IMR-90 (cell line): ENCODE data around the gene ZBTB46. TPM values are rescaled to one million over a fixed set of nuclear protein-coding genes. Genes with fewer than 3 reads are reported as not detected.

Experiments
- ATAC-seq: fragments of 200-7000 bp; cut with Tn5 transposase; 2 replicates; pipeline ENCODE4 v1.9.1; 2020; ENCODE audit warnings: low read depth, mild to moderate bottlenecking, moderate library complexity
- BruUV-seq: library from RNA; stranded (reverse); fragments of 400-500 nt; replicated peaks from 2 replicates; lab custom pipeline; 2021; lab: Mats Ljungman, UMichigan
- CTCF ChIA-PET: fragments of 300-600 bp; formaldehyde crosslinking; extraction: SDS; loops from one replicate; lab custom pipeline; 2021; ENCODE audit warnings: antibody characterized with exemption; lab: Yijun Ruan, JAX
- POLR2A ChIA-PET: fragments of 300-600 bp; sonication (Branson Sonifier 250); formaldehyde crosslinking; loops from one replicate; lab custom pipeline; 2022; ENCODE audit warnings: antibody characterized with exemption; ENCODE audit not compliant: unreplicated experiment; lab: Charles Lee
- DNase-seq: peaks from one replicate; pipeline ENCODE4 v3.0.0; 2013
- H2AFZ ChIP-seq: replicated peaks from 2 replicates; pipeline ENCODE3; 2013; ENCODE audit warnings: low read length, mild to moderate bottlenecking; ENCODE audit not compliant: poor library complexity
- H2AK5ac ChIP-seq: 2 replicates; pipeline ENCODE4 v1.6.1; 2013; ENCODE audit warnings: low read depth, low read length, inconsistent platforms
- H2AK9ac ChIP-seq: replicated peaks from 2 replicates; pipeline ENCODE3; 2013; ENCODE audit warnings: mild to moderate bottlenecking, low read depth, low read length, moderate library complexity; ENCODE audit not compliant: poor library complexity
- H2BK120ac ChIP-seq: 2 replicates; pipeline ENCODE4 v1.6.1; 2013; ENCODE audit warnings: low read depth, low read length, inconsistent platforms
- H2BK15ac ChIP-seq: 3 replicates; pipeline ENCODE4 v1.6.1; 2013; ENCODE audit warnings: low read depth, low read length, inconsistent platforms
- H2BK20ac ChIP-seq: 2 replicates; pipeline ENCODE4 v1.6.1; 2013; ENCODE audit warnings: low read depth, mild to moderate bottlenecking, inconsistent platforms, low read length, moderate library complexity
- H2BK5ac ChIP-seq: 2 replicates; pipeline ENCODE4 v1.6.1; 2013; ENCODE audit warnings: mild to moderate bottlenecking, low read depth, low read length, inconsistent platforms; ENCODE audit not compliant: poor library complexity, severe bottlenecking
- H3K14ac ChIP-seq: replicated peaks from 2 replicates; pipeline ENCODE4 v1.6.1; 2013; ENCODE audit warnings: low read depth, low read length, inconsistent platforms
- H3K18ac ChIP-seq: 2 replicates; pipeline ENCODE4 v1.6.1; 2013; ENCODE audit warnings: low read depth, low read length, control low read depth
- H3K23ac ChIP-seq: 2 replicates; pipeline ENCODE4 v1.6.1; 2013; ENCODE audit warnings: low read depth, low read length, inconsistent platforms
- H3K27ac ChIP-seq: 2 replicates; pipeline ENCODE4 v1.5.1; 2013; ENCODE audit warnings: mild to moderate bottlenecking, control low read depth, low read length; ENCODE audit not compliant: insufficient read depth
- H3K27me3 ChIP-seq: 2 replicates; pipeline ENCODE4 v1.6.1; 2013; ENCODE audit warnings: low read length; ENCODE audit not compliant: control insufficient read depth, insufficient read depth
- H3K36me3 ChIP-seq: 2 replicates; pipeline ENCODE4 v1.6.1; 2013; ENCODE audit warnings: low read length, mixed read lengths; ENCODE audit not compliant: control insufficient read depth, insufficient read depth
- H3K4ac ChIP-seq: 2 replicates; pipeline ENCODE4 v1.6.1; 2013; ENCODE audit warnings: low read depth, low read length, inconsistent platforms
- H3K4me1 ChIP-seq: 2 replicates; pipeline ENCODE4 v1.6.1; 2013; ENCODE audit warnings: low read length, mixed read lengths; ENCODE audit not compliant: control insufficient read depth, insufficient read depth
- H3K4me2 ChIP-seq: 2 replicates; pipeline ENCODE4 v1.6.1; 2013; ENCODE audit warnings: low read depth, mild to moderate bottlenecking, control low read depth, low read length, moderate library complexity
- H3K4me3 ChIP-seq: 2 replicates; pipeline ENCODE4 v1.5.1; 2013; ENCODE audit warnings: low read depth, mild to moderate bottlenecking, control low read depth, low read length, moderate library complexity; ENCODE audit not compliant: insufficient read depth
- H3K56ac ChIP-seq: 2 replicates; pipeline ENCODE4 v1.6.1; 2013; ENCODE audit warnings: low read length, inconsistent platforms; ENCODE audit not compliant: insufficient read depth; ENCODE audit errors: extremely low read depth
- H3K79me1 ChIP-seq, 2 experiments: 2 replicates each; pipeline ENCODE4 v1.6.1; 2013; ENCODE audit warnings: low read length in 2 of 2, inconsistent platforms in 1 of 2, low read depth in 1 of 2
- H3K9ac ChIP-seq: 2 replicates; pipeline ENCODE4 v1.6.1; 2013; ENCODE audit warnings: low read depth, low read length, control low read depth
- H3K9me1 ChIP-seq: 2 replicates; pipeline ENCODE4 v1.6.1; 2013; ENCODE audit warnings: low read length, inconsistent platforms; ENCODE audit not compliant: insufficient read depth
- H3K9me3 ChIP-seq: 2 replicates; pipeline ENCODE4 v1.6.1; 2013; ENCODE audit warnings: low read length; ENCODE audit not compliant: control insufficient read depth, insufficient read depth
- H4K20me1 ChIP-seq: 2 replicates; pipeline ENCODE4 v1.6.1; 2013; ENCODE audit warnings: low read length, inconsistent platforms; ENCODE audit not compliant: insufficient read depth
- H4K5ac ChIP-seq: 2 replicates; pipeline ENCODE4 v1.6.1; 2013; ENCODE audit warnings: mild to moderate bottlenecking, low read depth, low read length, control low read depth
- H4K8ac ChIP-seq, 2 experiments: 2 replicates each; pipeline ENCODE4 v1.6.1; 2013; ENCODE audit warnings: low read depth in 2 of 2, low read length in 2 of 2, control low read depth in 1 of 2, inconsistent platforms in 1 of 2
- H4K91ac ChIP-seq: 2 replicates; pipeline ENCODE4 v1.6.1; 2013; ENCODE audit warnings: low read depth, low read length, inconsistent platforms; ENCODE audit not compliant: insufficient read depth
- BHLHE40 ChIP-seq: fragments of 150-350 bp; IDR thresholded peaks from 2 replicates; pipeline ENCODE4 v1.6.1; 2016; ENCODE audit warnings: mild to moderate bottlenecking, low read depth, low read length
- CEBPB ChIP-seq: IDR thresholded peaks from 2 replicates; pipeline ENCODE4 v1.6.1; 2012; ENCODE audit warnings: low read depth, low read length, improper control_type of control experiment
- CHD1 ChIP-seq: IDR thresholded peaks from 2 replicates; pipeline ENCODE4 v1.6.1; 2012; ENCODE audit warnings: low read depth, low read length, improper control_type of control experiment
- FOS ChIP-seq: fragments of 150-350 bp; IDR thresholded peaks from 2 replicates; pipeline ENCODE4 v1.6.1; 2016; ENCODE audit warnings: low read depth, low read length
- MAFK ChIP-seq: IDR thresholded peaks from 2 replicates; pipeline ENCODE4 v1.6.1; 2012; ENCODE audit warnings: low read depth, low read length, improper control_type of control experiment
- MAZ ChIP-seq: IDR thresholded peaks from 2 replicates; pipeline ENCODE4 v1.6.1; 2012; ENCODE audit warnings: low read depth, mild to moderate bottlenecking, low read length, improper control_type of control experiment, moderate library complexity, borderline replicate concordance
- MXI1 ChIP-seq: IDR thresholded peaks from 2 replicates; pipeline ENCODE4 v1.6.1; 2012; ENCODE audit warnings: low read depth, mild to moderate bottlenecking, low read length, moderate library complexity, borderline replicate concordance
- NFE2L2 ChIP-seq: fragments of 150-350 bp; IDR thresholded peaks from 2 replicates; pipeline ENCODE4 v1.6.1; 2016; ENCODE audit warnings: low read depth, mild to moderate bottlenecking, low read length
- POLR2A ChIP-seq: IDR thresholded peaks from 2 replicates; pipeline ENCODE4 v1.6.1; 2012; ENCODE audit warnings: mild to moderate bottlenecking, low read depth, low read length
- RAD21 ChIP-seq: IDR thresholded peaks from 2 replicates; pipeline ENCODE4 v1.6.1; 2012; ENCODE audit warnings: low read length, improper control_type of control experiment
- RCOR1 ChIP-seq: IDR thresholded peaks from 2 replicates; pipeline ENCODE4 v1.6.1; 2012; ENCODE audit warnings: mild to moderate bottlenecking, low read length, improper control_type of control experiment; ENCODE audit not compliant: insufficient replicate concordance
- RFX5 ChIP-seq: IDR thresholded peaks from 2 replicates; pipeline ENCODE4 v1.8.0; 2012; ENCODE audit warnings: low read depth, mild to moderate bottlenecking, low read length, moderate library complexity
- SMC3 ChIP-seq: fragments of 150-350 bp; IDR thresholded peaks from 2 replicates; pipeline ENCODE4 v1.6.1; 2016; ENCODE audit warnings: low read depth, mild to moderate bottlenecking, antibody characterized with exemption, low read length, moderate library complexity
- WGBS, 2 experiments: methylation state at CpG; one replicate each; pipeline versions ENCODE4 v1.1.5 to v1.1.7; 2013; ENCODE audit warnings: missing lambda C conversion rate in 2 of 2; ENCODE audit not compliant: insufficient read length in 1 of 2; ENCODE audit errors: extremely low coverage in 2 of 2; 5-methylcytosine and 5-hydroxymethylcytosine counted together
- dilution Hi-C: fragments of 300-500 bp; cut with HindIII; formaldehyde crosslinking; loops from one replicate; pipeline ENCODE4 v1.14.3; 2018; ENCODE audit warnings: low sequenced_read_pairs; ENCODE audit not compliant: unreplicated experiment
- in situ Hi-C: fragments of 300-500 bp; cut with MboI; formaldehyde crosslinking; loops from 3 replicates; pipeline ENCODE4 v1.14.3; 2019; ENCODE audit warnings: low sequenced_read_pairs, inconsistent platforms, mixed read lengths
- intact Hi-C: fragments of 100-400 bp; cut with micrococcal nuclease; formaldehyde crosslinking; loops from 2 replicates; pipeline ENCODE4 v1.10.0; 2022
- polyA plus RNA-seq, 3 experiments: library from polyadenylated mRNA; depleted of rRNA; stranded (reverse); fragments of >200 nt; gene quantifications; 2 replicates each; pipeline ENCODE4 v1.2.3, GENCODE V29; 2012; ENCODE audit warnings: low replicate concordance in 1 of 3
- total RNA-seq: library from RNA; depleted of rRNA; stranded (reverse); fragments of >200 nt; gene quantifications from 2 replicates; pipeline ENCODE4 v1.2.3, GENCODE V29; 2012
- TF ChIP-seq, protein P1 (sequence below): conservative IDR thresholded peaks from 2 replicates; pipeline ENCODE4 v1.5.1; 2012; ENCODE audit warnings: mild to moderate bottlenecking, low read depth, low read length, improper control_type of control experiment
- TF ChIP-seq, protein P2 (sequence below): fragments of 150-350 bp; IDR thresholded peaks from 2 replicates; pipeline ENCODE4 v1.6.1; 2016; ENCODE audit warnings: low read depth, mild to moderate bottlenecking, low read length, moderate library complexity, borderline replicate concordance
- TF ChIP-seq, protein P3 (sequence below): fragments of 150-350 bp; IDR thresholded peaks from 2 replicates; pipeline ENCODE4 v1.6.1; 2017; ENCODE audit warnings: mild to moderate bottlenecking, antibody characterized with exemption, low read length, low read depth

The ZBTB46 gene
- total and polyA plus RNA-seq, 2 of the 4 experiments (the other 2 are of a cell fraction) = 4.2 to 14.9 TPM

DNA sequence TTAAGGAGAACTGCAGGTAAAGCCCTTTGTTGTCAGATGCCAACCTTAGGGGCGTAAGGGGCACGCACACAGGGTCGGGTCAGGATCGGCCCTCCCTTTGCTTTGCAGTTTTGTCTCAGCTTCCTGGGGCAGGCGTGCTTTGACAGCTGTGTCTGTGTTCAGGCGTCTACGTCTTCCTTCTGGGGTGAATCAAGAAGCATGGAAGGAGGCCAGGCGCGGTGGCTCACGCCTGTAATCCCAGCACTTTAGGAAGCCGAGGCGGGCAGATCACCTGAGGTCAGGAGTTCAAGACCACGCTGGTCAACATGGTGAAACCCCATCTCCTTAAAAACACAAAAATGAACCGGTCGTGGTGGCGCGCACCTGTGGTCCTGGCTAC, 121.9 kb downstream of the ZBTB46 start:
- Histone ChIP-seq H3K23ac (no peak overlapping the region), H3K4ac (no peak overlapping the region), H2AK9ac (peak overlapping the region; percentile 55), H3K27ac (no peak overlapping the region), H2BK15ac (no peak overlapping the region), H3K9ac (no peak overlapping the region), H3K14ac (no peak overlapping the region), H4K5ac (no peak overlapping the region), H4K91ac (no peak overlapping the region), H3K27me3 (no peaks in the 10 kb centered on the region), H3K18ac (no peak overlapping the region), H2AK5ac (no peak overlapping the region), H3K4me1 (peaks cover 10% of the 10 kb centered on the region), H4K8ac (no peak overlapping the region), H2BK5ac (no peak overlapping the region), H4K20me1 (no peaks in the 10 kb centered on the region; the same call in 1 of the 2 replicates), H3K9me1 (no peaks in the 10 kb centered on the region), H3K4me3 (no peak overlapping the region), H2AFZ (no peak overlapping the region), H3K4me2 (peak overlapping the region; percentile 96; the same call in 1 of the 2 replicates), H3K56ac (no peak overlapping the region), H3K9me3 (no peaks in the 10 kb centered on the region), H2BK120ac (no peak overlapping the region), H3K79me1 (peaks cover 17 to 63% of the 10 kb centered on the region in 2 experiments), H3K36me3 (peaks cover 41% of the 10 kb centered on the region), H2BK20ac (no peak overlapping the region)
- BruUV-seq = no TSS peak
- DNase-seq = no peak
- ChIA-PET POLR2A (no interaction called here), CTCF (no interaction called here)
- in situ Hi-C loops (loop anchor here (10.0 kb wide), 1 partner anchor 156 kb away; the partner anchor contains the start of genes ABHD16B and TPD52L2), dilution Hi-C loops (no loop called here), intact Hi-C loops (no loop called here)
- WGBS, 2 experiments = 97% methylated on average over 8 of the region's 17 CpGs; no CpG with 5 or more reads in 1 of the 2 experiments
- TF ChIP-seq SMC3 = no peak
- no peak for TF ChIP-seq CEBPB
- no peak for TF ChIP-seq RCOR1
- TF ChIP-seq CHD1 = no peak
- TF ChIP-seq RAD21 = no peak
- TF ChIP-seq, protein P1, sequence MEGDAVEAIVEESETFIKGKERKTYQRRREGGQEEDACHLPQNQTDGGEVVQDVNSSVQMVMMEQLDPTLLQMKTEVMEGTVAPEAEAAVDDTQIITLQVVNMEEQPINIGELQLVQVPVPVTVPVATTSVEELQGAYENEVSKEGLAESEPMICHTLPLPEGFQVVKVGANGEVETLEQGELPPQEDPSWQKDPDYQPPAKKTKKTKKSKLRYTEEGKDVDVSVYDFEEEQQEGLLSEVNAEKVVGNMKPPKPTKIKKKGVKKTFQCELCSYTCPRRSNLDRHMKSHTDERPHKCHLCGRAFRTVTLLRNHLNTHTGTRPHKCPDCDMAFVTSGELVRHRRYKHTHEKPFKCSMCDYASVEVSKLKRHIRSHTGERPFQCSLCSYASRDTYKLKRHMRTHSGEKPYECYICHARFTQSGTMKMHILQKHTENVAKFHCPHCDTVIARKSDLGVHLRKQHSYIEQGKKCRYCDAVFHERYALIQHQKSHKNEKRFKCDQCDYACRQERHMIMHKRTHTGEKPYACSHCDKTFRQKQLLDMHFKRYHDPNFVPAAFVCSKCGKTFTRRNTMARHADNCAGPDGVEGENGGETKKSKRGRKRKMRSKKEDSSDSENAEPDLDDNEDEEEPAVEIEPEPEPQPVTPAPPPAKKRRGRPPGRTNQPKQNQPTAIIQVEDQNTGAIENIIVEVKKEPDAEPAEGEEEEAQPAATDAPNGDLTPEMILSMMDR = no peak
- TF ChIP-seq MAZ = no peak
- TF ChIP-seq, protein P2, sequence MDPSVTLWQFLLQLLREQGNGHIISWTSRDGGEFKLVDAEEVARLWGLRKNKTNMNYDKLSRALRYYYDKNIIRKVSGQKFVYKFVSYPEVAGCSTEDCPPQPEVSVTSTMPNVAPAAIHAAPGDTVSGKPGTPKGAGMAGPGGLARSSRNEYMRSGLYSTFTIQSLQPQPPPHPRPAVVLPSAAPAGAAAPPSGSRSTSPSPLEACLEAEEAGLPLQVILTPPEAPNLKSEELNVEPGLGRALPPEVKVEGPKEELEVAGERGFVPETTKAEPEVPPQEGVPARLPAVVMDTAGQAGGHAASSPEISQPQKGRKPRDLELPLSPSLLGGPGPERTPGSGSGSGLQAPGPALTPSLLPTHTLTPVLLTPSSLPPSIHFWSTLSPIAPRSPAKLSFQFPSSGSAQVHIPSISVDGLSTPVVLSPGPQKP = no peak
- TF ChIP-seq, protein P3, sequence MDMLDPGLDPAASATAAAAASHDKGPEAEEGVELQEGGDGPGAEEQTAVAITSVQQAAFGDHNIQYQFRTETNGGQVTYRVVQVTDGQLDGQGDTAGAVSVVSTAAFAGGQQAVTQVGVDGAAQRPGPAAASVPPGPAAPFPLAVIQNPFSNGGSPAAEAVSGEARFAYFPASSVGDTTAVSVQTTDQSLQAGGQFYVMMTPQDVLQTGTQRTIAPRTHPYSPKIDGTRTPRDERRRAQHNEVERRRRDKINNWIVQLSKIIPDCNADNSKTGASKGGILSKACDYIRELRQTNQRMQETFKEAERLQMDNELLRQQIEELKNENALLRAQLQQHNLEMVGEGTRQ = no peak
- TF ChIP-seq NFE2L2 = no peak
- no peak for TF ChIP-seq RFX5
- TF ChIP-seq MXI1 = no peak
- TF ChIP-seq FOS = no peak
- no peak for TF ChIP-seq MAFK
- no peak for TF ChIP-seq POLR2A
- TF ChIP-seq BHLHE40 = no peak
- no peak for ATAC-seq
